ENCODE measurements around the gene PSMB10.

DNA sequence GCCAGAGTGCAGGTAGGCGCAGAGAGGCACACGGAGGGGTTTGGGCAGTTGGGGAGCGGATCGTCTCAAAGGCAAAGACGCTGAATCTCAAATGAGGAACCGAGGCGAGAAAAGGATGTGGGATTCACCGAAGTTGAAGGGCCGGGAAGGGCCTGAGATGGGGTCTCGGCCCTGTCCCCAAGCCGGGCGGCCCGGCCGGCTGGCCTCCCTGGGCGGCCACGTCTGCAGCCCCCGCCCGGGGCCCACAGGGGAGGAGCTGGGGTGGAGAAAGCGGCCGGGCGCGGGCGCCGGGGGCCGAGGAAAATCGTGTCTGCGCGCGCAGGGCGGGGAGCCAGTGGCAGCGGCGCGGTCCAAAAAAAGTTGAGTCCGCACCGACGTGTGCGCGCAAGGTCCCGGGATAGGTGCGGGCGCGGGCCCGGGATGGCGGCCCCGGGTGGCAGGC lies 31.3 kb upstream of the PSMB10 start:
- no peak for TF ChIP-seq POLR2A (IDR thresholded peaks at IDR 0.05)
- TF ChIP-seq, protein P1, sequence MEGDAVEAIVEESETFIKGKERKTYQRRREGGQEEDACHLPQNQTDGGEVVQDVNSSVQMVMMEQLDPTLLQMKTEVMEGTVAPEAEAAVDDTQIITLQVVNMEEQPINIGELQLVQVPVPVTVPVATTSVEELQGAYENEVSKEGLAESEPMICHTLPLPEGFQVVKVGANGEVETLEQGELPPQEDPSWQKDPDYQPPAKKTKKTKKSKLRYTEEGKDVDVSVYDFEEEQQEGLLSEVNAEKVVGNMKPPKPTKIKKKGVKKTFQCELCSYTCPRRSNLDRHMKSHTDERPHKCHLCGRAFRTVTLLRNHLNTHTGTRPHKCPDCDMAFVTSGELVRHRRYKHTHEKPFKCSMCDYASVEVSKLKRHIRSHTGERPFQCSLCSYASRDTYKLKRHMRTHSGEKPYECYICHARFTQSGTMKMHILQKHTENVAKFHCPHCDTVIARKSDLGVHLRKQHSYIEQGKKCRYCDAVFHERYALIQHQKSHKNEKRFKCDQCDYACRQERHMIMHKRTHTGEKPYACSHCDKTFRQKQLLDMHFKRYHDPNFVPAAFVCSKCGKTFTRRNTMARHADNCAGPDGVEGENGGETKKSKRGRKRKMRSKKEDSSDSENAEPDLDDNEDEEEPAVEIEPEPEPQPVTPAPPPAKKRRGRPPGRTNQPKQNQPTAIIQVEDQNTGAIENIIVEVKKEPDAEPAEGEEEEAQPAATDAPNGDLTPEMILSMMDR (IDR thresholded peaks at IDR 0.05) = no peak
